ENCODE results near the gene CPNE7. TPM values are rescaled to one million over a fixed set of nuclear protein-coding genes. Genes with fewer than 3 reads are reported as not detected.

The CPNE7 gene
- total and polyA plus RNA-seq, 2 of the 13 experiments (the other 11 are each of a cell fraction or from before 2014, with no cell fraction given), result 0.59 TPM; not detected in 1

DNA sequence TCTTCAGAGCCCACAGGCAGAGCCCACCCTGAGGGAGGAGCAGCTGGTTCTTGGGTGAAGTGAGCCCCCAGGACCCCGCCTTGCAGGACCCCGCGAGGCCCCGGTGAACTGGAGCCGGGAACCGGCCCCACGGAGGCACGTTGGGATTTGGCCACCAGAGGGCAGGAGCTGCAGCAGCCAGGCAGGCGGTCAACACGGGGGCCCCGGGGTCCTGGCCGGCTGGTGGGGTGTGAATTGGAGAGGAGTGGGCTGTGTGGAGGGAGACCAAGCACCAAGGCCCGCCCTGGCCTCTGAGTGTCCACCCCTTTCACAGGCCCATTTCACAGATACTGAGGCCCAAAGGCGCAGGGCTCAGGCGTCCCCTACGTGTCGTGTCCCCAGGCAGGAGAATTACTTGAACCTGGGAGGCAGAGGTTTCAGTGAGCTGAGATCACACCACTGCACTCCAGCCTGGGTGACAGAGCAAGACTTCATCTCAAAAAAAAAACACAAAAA is 40.1 kb downstream of the CPNE7 start (continued):
- TF ChIP-seq, protein P1, sequence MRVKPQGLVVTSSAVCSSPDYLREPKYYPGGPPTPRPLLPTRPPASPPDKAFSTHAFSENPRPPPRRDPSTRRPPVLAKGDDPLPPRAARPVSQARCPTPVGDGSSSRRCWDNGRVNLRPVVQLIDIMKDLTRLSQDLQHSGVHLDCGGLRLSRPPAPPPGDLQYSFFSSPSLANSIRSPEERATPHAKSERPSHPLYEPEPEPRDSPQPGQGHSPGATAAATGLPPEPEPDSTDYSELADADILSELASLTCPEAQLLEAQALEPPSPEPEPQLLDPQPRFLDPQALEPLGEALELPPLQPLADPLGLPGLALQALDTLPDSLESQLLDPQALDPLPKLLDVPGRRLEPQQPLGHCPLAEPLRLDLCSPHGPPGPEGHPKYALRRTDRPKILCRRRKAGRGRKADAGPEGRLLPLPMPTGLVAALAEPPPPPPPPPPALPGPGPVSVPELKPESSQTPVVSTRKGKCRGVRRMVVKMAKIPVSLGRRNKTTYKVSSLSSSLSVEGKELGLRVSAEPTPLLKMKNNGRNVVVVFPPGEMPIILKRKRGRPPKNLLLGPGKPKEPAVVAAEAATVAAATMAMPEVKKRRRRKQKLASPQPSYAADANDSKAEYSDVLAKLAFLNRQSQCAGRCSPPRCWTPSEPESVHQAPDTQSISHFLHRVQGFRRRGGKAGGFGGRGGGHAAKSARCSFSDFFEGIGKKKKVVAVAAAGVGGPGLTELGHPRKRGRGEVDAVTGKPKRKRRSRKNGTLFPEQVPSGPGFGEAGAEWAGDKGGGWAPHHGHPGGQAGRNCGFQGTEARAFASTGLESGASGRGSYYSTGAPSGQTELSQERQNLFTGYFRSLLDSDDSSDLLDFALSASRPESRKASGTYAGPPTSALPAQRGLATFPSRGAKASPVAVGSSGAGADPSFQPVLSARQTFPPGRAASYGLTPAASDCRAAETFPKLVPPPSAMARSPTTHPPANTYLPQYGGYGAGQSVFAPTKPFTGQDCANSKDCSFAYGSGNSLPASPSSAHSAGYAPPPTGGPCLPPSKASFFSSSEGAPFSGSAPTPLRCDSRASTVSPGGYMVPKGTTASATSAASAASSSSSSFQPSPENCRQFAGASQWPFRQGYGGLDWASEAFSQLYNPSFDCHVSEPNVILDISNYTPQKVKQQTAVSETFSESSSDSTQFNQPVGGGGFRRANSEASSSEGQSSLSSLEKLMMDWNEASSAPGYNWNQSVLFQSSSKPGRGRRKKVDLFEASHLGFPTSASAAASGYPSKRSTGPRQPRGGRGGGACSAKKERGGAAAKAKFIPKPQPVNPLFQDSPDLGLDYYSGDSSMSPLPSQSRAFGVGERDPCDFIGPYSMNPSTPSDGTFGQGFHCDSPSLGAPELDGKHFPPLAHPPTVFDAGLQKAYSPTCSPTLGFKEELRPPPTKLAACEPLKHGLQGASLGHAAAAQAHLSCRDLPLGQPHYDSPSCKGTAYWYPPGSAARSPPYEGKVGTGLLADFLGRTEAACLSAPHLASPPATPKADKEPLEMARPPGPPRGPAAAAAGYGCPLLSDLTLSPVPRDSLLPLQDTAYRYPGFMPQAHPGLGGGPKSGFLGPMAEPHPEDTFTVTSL (CRISPR knock-in tag; IDR thresholded peaks at IDR 0.05; ENCODE audit: borderline replicate concordance), result no peak
- TF ChIP-seq JUN (CRISPR knock-in tag; IDR thresholded peaks at IDR 0.05), result no peak
- no peak for TF ChIP-seq RBFOX2 (IDR thresholded peaks at IDR 0.05; ENCODE audit: low read depth, low read length)
- no peak for TF ChIP-seq NFIB (CRISPR knock-in tag; IDR thresholded peaks at IDR 0.05; ENCODE audit: borderline replicate concordance)
- TF ChIP-seq BORCS8-MEF2B (CRISPR knock-in tag; IDR thresholded peaks at IDR 0.05), result no peak
- peak; percentile 19; the same call in 1 of the 2 replicates for TF ChIP-seq ETV5 (CRISPR knock-in tag; IDR thresholded peaks at IDR 0.05; ENCODE audit: borderline replicate concordance)
- TF ChIP-seq, protein P2, sequence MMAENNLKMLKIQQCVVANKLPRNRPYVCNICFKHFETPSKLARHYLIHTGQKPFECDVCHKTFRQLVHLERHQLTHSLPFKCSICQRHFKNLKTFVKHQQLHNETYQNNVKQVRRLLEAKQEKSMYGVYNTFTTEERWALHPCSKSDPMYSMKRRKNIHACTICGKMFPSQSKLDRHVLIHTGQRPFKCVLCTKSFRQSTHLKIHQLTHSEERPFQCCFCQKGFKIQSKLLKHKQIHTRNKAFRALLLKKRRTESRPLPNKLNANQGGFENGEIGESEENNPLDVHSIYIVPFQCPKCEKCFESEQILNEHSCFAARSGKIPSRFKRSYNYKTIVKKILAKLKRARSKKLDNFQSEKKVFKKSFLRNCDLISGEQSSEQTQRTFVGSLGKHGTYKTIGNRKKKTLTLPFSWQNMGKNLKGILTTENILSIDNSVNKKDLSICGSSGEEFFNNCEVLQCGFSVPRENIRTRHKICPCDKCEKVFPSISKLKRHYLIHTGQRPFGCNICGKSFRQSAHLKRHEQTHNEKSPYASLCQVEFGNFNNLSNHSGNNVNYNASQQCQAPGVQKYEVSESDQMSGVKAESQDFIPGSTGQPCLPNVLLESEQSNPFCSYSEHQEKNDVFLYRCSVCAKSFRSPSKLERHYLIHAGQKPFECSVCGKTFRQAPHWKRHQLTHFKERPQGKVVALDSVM (CRISPR knock-in tag; IDR thresholded peaks at IDR 0.05), result no peak
- no peak; the same call in 1 of the 2 replicates for TF ChIP-seq ZNF614 (CRISPR knock-in tag; IDR thresholded peaks at IDR 0.05; ENCODE audit: borderline replicate concordance)
- TF ChIP-seq, protein P3, sequence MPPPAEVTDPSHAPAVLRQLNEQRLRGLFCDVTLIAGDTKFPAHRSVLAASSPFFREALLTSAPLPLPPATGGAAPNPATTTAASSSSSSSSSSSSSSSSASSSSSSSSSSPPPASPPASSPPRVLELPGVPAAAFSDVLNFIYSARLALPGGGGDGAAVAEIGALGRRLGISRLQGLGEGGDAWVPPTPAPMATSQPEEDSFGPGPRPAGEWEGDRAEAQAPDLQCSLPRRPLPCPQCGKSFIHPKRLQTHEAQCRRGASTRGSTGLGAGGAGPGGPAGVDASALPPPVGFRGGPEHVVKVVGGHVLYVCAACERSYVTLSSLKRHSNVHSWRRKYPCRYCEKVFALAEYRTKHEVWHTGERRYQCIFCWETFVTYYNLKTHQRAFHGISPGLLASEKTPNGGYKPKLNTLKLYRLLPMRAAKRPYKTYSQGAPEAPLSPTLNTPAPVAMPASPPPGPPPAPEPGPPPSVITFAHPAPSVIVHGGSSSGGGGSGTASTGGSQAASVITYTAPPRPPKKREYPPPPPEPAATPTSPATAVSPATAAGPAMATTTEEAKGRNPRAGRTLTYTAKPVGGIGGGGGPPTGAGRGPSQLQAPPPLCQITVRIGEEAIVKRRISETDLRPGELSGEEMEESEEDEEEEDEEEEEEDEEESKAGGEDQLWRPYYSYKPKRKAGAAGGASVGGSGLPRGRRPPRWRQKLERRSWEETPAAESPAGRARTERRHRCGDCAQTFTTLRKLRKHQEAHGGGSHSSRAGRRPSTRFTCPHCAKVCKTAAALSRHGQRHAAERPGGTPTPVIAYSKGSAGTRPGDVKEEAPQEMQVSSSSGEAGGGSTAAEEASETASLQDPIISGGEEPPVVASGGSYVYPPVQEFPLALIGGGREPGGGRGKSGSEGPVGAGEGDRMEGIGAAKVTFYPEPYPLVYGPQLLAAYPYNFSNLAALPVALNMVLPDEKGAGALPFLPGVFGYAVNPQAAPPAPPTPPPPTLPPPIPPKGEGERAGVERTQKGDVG (CRISPR knock-in tag; IDR thresholded peaks at IDR 0.05; ENCODE audit: borderline replicate concordance), result peak; percentile 45; the same call in 1 of the 2 replicates
- TF ChIP-seq, protein P4, sequence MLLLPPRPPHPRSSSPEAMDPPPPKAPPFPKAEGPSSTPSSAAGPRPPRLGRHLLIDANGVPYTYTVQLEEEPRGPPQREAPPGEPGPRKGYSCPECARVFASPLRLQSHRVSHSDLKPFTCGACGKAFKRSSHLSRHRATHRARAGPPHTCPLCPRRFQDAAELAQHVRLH (CRISPR knock-in tag; IDR thresholded peaks at IDR 0.05; ENCODE audit: borderline replicate concordance, low read depth), result 0 out of 2 replicates have a peak, but pooled peaks have one; percentile 45
- no peak for TF ChIP-seq MBNL3 (CRISPR knock-in tag; conservative IDR thresholded peaks at IDR 0.05)
- TF ChIP-seq, protein P5, sequence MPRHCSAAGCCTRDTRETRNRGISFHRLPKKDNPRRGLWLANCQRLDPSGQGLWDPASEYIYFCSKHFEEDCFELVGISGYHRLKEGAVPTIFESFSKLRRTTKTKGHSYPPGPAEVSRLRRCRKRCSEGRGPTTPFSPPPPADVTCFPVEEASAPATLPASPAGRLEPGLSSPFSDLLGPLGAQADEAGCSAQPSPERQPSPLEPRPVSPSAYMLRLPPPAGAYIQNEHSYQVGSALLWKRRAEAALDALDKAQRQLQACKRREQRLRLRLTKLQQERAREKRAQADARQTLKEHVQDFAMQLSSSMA (CRISPR knock-in tag; IDR thresholded peaks at IDR 0.05), result 0 out of 2 replicates have a peak, but pooled peaks have one; percentile 31
- no peak for TF ChIP-seq ZBTB20 (CRISPR knock-in tag; IDR thresholded peaks at IDR 0.05; ENCODE audit: borderline replicate concordance, low read depth)
- TF ChIP-seq TAF15 (IDR thresholded peaks at IDR 0.05; ENCODE audit: low read depth, low read length, poor library complexity, severe bottlenecking), result no peak
- TF ChIP-seq FOXM1 (CRISPR knock-in tag; IDR thresholded peaks at IDR 0.05), result no peak
- TF ChIP-seq ZSCAN29 (CRISPR knock-in tag; conservative IDR thresholded peaks at IDR 0.05), result no peak

Measured in HepG2 (cell line).